D721Med (cell line): ENCODE data around the gene SNX19.

ENCODE experiments used
- DNase-seq: peaks from one replicate; pipeline ENCODE4 v3.0.0; 2011; ENCODE audit warnings: low spot score; ENCODE audit not compliant: insufficient read length
- FAIRE-seq: peaks from 2 replicates; lab custom pipeline; 2011; peaks lifted over from hg19 to GRCh38; lab: Jason Lieb, UNC
- CTCF ChIP-seq: IDR thresholded peaks from 2 replicates; pipeline ENCODE4 v1.5.1; 2012; ENCODE audit warnings: mild to moderate bottlenecking, control low read depth; ENCODE audit not compliant: insufficient read depth; ENCODE audit errors: missing control alignments

SNX19 gene

GRCh38 chr11:130915603-130916237 is 559 bp downstream of the SNX19 start:
- no peak for TF ChIP-seq CTCF
- DNase-seq (no peak), FAIRE-seq (no peak)

- TF ChIP-seq CTCF = no peak
- peak; percentile 6 for FAIRE-seq
- no peak for DNase-seq
Observed at GRCh38 chr11:130913268-130913667, 3.0 kb downstream of the SNX19 start.

- FAIRE-seq = no peak
- no peak for TF ChIP-seq CTCF
- no peak for DNase-seq
Observed at GRCh38 chr11:130912552-130912951, 3.7 kb downstream of the SNX19 start.

- no peak for DNase-seq
- TF ChIP-seq CTCF = no peak
- FAIRE-seq = no peak
Observed at GRCh38 chr11:130911306-130911705, 5.0 kb downstream of the SNX19 start.

- DNase-seq (no peak), FAIRE-seq (no peak)
- no peak for TF ChIP-seq CTCF
Observed at GRCh38 chr11:130909650-130910049, 6.6 kb downstream of the SNX19 start.

GRCh38 chr11:130908770-130909625 is 7.3 kb downstream of the SNX19 start:
- no peak for FAIRE-seq
- TF ChIP-seq CTCF = no peak
- DNase-seq = no peak

GRCh38 chr11:130908061-130908460 is 8.2 kb downstream of the SNX19 start:
- DNase-seq = no peak
- no peak for FAIRE-seq
- TF ChIP-seq CTCF = no peak
